Endothelial cell of umbilical vein (primary cell): ENCODE data around the gene PTGFRN. TPM values are rescaled to one million over a fixed set of nuclear protein-coding genes. Genes with fewer than 3 reads are reported as not detected.

Experiments used
- BruUV-seq: library from RNA; stranded (reverse); fragments of 400-500 nt; replicated peaks from 2 replicates; lab custom pipeline; 2021; lab: Mats Ljungman, UMichigan
- CTCF ChIA-PET: fragments of 300-600, 350-600 bp; sonication (Branson Sonifier 250); formaldehyde crosslinking; loops from one replicate; lab custom pipeline; 2021; ENCODE audit warnings: antibody characterized with exemption, inconsistent platforms; lab: Charles Lee
- POLR2A ChIA-PET: fragments of 300-600, 350-600 bp; sonication (Branson Sonifier 250); formaldehyde crosslinking; loops from one replicate; lab custom pipeline; 2021; ENCODE audit warnings: antibody characterized with exemption, inconsistent platforms; lab: Charles Lee
- DNase-seq: peaks from one replicate; pipeline ENCODE4 v3.0.0-alpha.2; 2011; ENCODE audit warnings: low read depth, low spot score
- FAIRE-seq: peaks from 2 replicates; lab custom pipeline; 2011; peaks lifted over from hg19 to GRCh38; lab: Jason Lieb, UNC
- H2AFZ ChIP-seq: 2 replicates; pipeline ENCODE4 v1.6.0; 2012; ENCODE audit warnings: low read depth, low read length, control low read depth, inconsistent platforms
- H3K27ac ChIP-seq: 2 replicates; pipeline ENCODE4 v1.5.1; 2011; ENCODE audit warnings: low read depth, mild to moderate bottlenecking, control low read depth, low read length, moderate library complexity; ENCODE audit not compliant: insufficient read depth
- H3K27me3 ChIP-seq, 2 experiments: 2 replicates each; pipeline versions ENCODE4 v1.6.0 to v1.6.1; 2011; ENCODE audit warnings: low read length in 2 of 2, mixed read lengths in 1 of 2; ENCODE audit not compliant: control insufficient read depth in 2 of 2, insufficient read depth in 2 of 2
- H3K36me3 ChIP-seq, 2 experiments: 2 replicates in 1 of 2; 3 replicates in 1 of 2; pipeline ENCODE4 v1.5.1; 2011; ENCODE audit warnings: low read length in 2 of 2, mild to moderate bottlenecking in 1 of 2, moderate library complexity in 1 of 2; ENCODE audit not compliant: control insufficient read depth in 2 of 2, insufficient read depth in 2 of 2; ENCODE audit errors: extremely low read depth in 1 of 2
- H3K4me1 ChIP-seq: 3 replicates; pipeline ENCODE4 v1.5.1; 2011; ENCODE audit warnings: mild to moderate bottlenecking, low read length; ENCODE audit not compliant: control insufficient read depth, insufficient read depth; ENCODE audit errors: extremely low read depth
- H3K4me2 ChIP-seq: 2 replicates; pipeline ENCODE4 v1.6.1; 2011; ENCODE audit warnings: low read length, control low read depth, mixed read lengths; ENCODE audit not compliant: insufficient read depth
- H3K4me3 ChIP-seq, 3 experiments: fragments of 200-600 bp in 1 of 3; sonication (generic), shearing (Covaris generic) in 1 of 3; replicated peaks in 1 of 3; 2 replicates each; pipeline ENCODE4 v1.5.1; 2011 to 2016; ENCODE audit warnings: control low read depth in 3 of 3, low read length in 3 of 3, mild to moderate bottlenecking in 2 of 3, inconsistent platforms in 1 of 3, low read depth in 1 of 3, moderate library complexity in 1 of 3; ENCODE audit not compliant: insufficient read depth in 1 of 3
- H3K79me2 ChIP-seq: 2 replicates; pipeline ENCODE4 v1.6.0; 2012; ENCODE audit warnings: low read length, inconsistent platforms; ENCODE audit not compliant: control insufficient read depth, insufficient read depth
- H3K9ac ChIP-seq: replicated peaks from 2 replicates; pipeline ENCODE3; 2011; ENCODE audit warnings: low read length, control low read depth; ENCODE audit not compliant: insufficient read depth; ENCODE audit errors: extremely low read depth
- H3K9me1 ChIP-seq: replicated peaks from 3 replicates; pipeline ENCODE4 v1.6.0; 2011; ENCODE audit warnings: mild to moderate bottlenecking, low read length; ENCODE audit not compliant: control insufficient read depth, insufficient read depth; ENCODE audit errors: extremely low read depth
- H3K9me3 ChIP-seq: replicated peaks from 2 replicates; pipeline ENCODE4 v1.5.1; 2012; ENCODE audit warnings: low read length, inconsistent platforms; ENCODE audit not compliant: control insufficient read depth, insufficient read depth
- H4K20me1 ChIP-seq: replicated peaks from 2 replicates; pipeline ENCODE3; 2011; ENCODE audit warnings: mild to moderate bottlenecking, low read length; ENCODE audit not compliant: control insufficient read depth, insufficient read depth; ENCODE audit errors: extremely low read depth
- EZH2 ChIP-seq: IDR thresholded peaks from 2 replicates; pipeline ENCODE4 v1.6.1; 2012; ENCODE audit warnings: borderline replicate concordance, low read depth, mild to moderate bottlenecking, moderate library complexity, low read length, inconsistent platforms; ENCODE audit not compliant: severe bottlenecking
- FOS ChIP-seq: IDR thresholded peaks from 2 replicates; pipeline ENCODE4 v1.6.1; 2011; ENCODE audit warnings: mild to moderate bottlenecking, low read length, moderate library complexity, borderline replicate concordance; ENCODE audit not compliant: insufficient read depth
- GATA2 ChIP-seq: IDR thresholded peaks from 2 replicates; pipeline ENCODE4 v1.7.0; 2011; ENCODE audit warnings: low read depth, mild to moderate bottlenecking, moderate library complexity, mixed read lengths, low read length; ENCODE audit not compliant: insufficient read length, insufficient read depth
- JUN ChIP-seq: IDR thresholded peaks from 2 replicates; pipeline ENCODE4 v1.6.1; 2011; ENCODE audit warnings: borderline replicate concordance, low read depth; ENCODE audit not compliant: insufficient read length, insufficient read depth
- POLR2A ChIP-seq: IDR thresholded peaks from 2 replicates; pipeline ENCODE4 v1.6.1; 2012; ENCODE audit warnings: low read depth, mild to moderate bottlenecking, control low read depth, low read length
- POLR2AphosphoS5 ChIP-seq: IDR thresholded peaks from 2 replicates; pipeline ENCODE4 v1.6.1; 2012; ENCODE audit warnings: low read depth, mild to moderate bottlenecking, control low read depth, low read length, moderate library complexity; ENCODE audit not compliant: insufficient read depth
- dilution Hi-C: fragments of 300-500 bp; cut with MboI; formaldehyde crosslinking; loops from one replicate; pipeline ENCODE4 v1.15.0; 2019; ENCODE audit warnings: low sequenced_read_pairs; ENCODE audit not compliant: extremely low pct_ligation_motif_present
- intact Hi-C: fragments of 100-400 bp; cut with micrococcal nuclease; formaldehyde crosslinking; loops from one replicate; pipeline ENCODE4 v1.10.0; 2022
- polyA plus RNA-seq, 4 experiments: library from polyadenylated mRNA; depleted of rRNA in 3 of 4; stranded (reverse) in 3 of 4; unstranded in 1 of 4; fragments of >200 nt; gene quantifications; 2 replicates each; pipeline versions ENCODE4 v1.2.1 to v1.2.3, GENCODE V29; 2011 to 2012; ENCODE audit warnings: missing spikeins in 1 of 4
- total RNA-seq: library from RNA; stranded (reverse); gene quantifications from 2 replicates; pipeline ENCODE4 v1.2.3, GENCODE V29; 2021
- TF ChIP-seq, protein P1 (sequence below): IDR thresholded peaks from 2 replicates; pipeline ENCODE4 v1.6.1; 2011; ENCODE audit not compliant: insufficient read depth, insufficient read length
- TF ChIP-seq, protein P2 (sequence below), 2 donors: IDR thresholded peaks; 1 replicate in 1 of 2; 2 replicates in 1 of 2; pipeline ENCODE4 v1.5.1; 2011; ENCODE audit warnings: low read length in 2 of 2, mild to moderate bottlenecking in 2 of 2, moderate library complexity in 2 of 2, control low read depth in 1 of 2, inconsistent platforms in 1 of 2, low read depth in 1 of 2; ENCODE audit not compliant: insufficient read depth in 1 of 2; ENCODE audit errors: extremely low read depth in 1 of 2

Gene PTGFRN
- total and polyA plus RNA-seq, 2 donors (not counting 3 experiments of a cell fraction or from before 2014, with no cell fraction given) = 39.6 to 60.7 TPM

DNA sequence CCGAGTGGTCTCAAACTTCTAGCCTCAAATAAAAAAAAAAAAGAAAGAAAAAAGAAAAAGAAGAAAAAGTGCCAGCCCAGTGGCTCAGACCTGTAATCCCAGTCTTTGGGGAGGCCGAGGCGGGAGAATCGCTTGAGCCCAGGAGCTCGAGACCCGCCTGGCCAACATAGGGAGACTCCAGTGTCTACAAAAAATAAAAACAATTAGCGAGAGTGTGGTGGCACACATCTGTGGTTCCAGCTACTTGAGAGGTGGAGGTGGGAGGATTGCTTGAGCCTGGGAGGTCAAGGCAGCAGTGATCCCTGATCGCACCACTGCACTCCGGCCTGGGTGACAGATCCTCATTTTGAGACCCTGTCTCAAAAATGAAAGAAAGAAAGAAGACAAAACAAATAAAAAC lies 1.4 kb upstream of the PTGFRN start:
- BruUV-seq = no TSS peak
- dilution Hi-C loops (no loop called here), intact Hi-C loops (no loop called here)
- no peak overlapping the region for H2AFZ ChIP-seq
- H3K4me2 ChIP-seq = no peak overlapping the region
- no peaks in the 10 kb centered on the region for H3K9me1 ChIP-seq
- H3K9me3 ChIP-seq = no peaks in the 10 kb centered on the region
- no peak for TF ChIP-seq POLR2A
- TF ChIP-seq, protein P1, sequence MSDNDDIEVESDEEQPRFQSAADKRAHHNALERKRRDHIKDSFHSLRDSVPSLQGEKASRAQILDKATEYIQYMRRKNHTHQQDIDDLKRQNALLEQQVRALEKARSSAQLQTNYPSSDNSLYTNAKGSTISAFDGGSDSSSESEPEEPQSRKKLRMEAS = no peak
- no peak for TF ChIP-seq POLR2AphosphoS5
- TF ChIP-seq FOS = no peak
- no peak for TF ChIP-seq GATA2
- TF ChIP-seq, protein P2, sequence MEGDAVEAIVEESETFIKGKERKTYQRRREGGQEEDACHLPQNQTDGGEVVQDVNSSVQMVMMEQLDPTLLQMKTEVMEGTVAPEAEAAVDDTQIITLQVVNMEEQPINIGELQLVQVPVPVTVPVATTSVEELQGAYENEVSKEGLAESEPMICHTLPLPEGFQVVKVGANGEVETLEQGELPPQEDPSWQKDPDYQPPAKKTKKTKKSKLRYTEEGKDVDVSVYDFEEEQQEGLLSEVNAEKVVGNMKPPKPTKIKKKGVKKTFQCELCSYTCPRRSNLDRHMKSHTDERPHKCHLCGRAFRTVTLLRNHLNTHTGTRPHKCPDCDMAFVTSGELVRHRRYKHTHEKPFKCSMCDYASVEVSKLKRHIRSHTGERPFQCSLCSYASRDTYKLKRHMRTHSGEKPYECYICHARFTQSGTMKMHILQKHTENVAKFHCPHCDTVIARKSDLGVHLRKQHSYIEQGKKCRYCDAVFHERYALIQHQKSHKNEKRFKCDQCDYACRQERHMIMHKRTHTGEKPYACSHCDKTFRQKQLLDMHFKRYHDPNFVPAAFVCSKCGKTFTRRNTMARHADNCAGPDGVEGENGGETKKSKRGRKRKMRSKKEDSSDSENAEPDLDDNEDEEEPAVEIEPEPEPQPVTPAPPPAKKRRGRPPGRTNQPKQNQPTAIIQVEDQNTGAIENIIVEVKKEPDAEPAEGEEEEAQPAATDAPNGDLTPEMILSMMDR (IDR thresholded peaks at IDR 0.05; ENCODE audit: extremely low read depth in 1 of 2, insufficient read depth in 1 of 2, low read depth in 1 of 2, low read length in 2 of 2) = no peak
- no peak for TF ChIP-seq EZH2
- no peak for TF ChIP-seq JUN
- CTCF ChIA-PET = interaction anchor here (0.9 kb wide), 1 partner anchor 27 kb away, joined by 3 read pairs; no protein-coding TSS in a partner anchor
- no peaks in the 10 kb centered on the region for H3K27me3 ChIP-seq
- H4K20me1 ChIP-seq = no peaks in the 10 kb centered on the region
- no peaks in the 10 kb centered on the region for H3K4me1 ChIP-seq
- no peak overlapping the region for H3K9ac ChIP-seq
- H3K36me3 ChIP-seq = no peaks in the 10 kb centered on the region
- no peaks in the 10 kb centered on the region for H3K79me2 ChIP-seq
- H3K4me3 ChIP-seq = no peak overlapping the region
- POLR2A ChIA-PET = no interaction called here
- no peak for FAIRE-seq
- H3K27ac ChIP-seq = no peak overlapping the region
- no peak for DNase-seq
